Measurements from ENCODE around the gene MAN1B1. TPM values are rescaled to one million over a fixed set of nuclear protein-coding genes. Genes with fewer than 3 reads are reported as not detected.

The MAN1B1 gene
- polyA plus RNA-seq, 1 donor (not counting 4 experiments of a cell fraction or from before 2014, with no cell fraction given) = 34.3 TPM

DNA sequence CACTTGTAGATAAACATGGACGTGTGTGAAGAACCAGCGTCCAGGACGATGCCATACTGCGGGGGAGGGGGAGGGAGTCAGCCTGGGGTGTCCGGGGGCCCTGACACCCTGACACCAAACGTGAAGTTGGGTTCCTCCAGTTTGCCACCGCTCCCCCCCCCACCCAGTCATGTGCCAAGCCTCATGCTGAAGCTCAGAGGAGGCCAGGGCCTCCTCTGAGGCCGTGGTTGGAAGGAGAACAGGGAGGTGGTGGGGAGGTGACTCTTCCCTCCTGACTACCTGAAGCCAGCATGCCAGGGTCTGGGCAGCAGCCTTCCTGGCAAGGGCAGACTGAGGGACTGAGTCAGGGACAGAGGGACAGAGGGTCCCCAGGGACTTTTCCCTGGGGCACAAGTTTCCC lies 34.5 kb upstream of the MAN1B1 start:
- dilution Hi-C loops (cut with MboI; ENCODE audit: extremely low pct_ligation_motif_present, low sequenced_read_pairs) = no loop called here

DNA sequence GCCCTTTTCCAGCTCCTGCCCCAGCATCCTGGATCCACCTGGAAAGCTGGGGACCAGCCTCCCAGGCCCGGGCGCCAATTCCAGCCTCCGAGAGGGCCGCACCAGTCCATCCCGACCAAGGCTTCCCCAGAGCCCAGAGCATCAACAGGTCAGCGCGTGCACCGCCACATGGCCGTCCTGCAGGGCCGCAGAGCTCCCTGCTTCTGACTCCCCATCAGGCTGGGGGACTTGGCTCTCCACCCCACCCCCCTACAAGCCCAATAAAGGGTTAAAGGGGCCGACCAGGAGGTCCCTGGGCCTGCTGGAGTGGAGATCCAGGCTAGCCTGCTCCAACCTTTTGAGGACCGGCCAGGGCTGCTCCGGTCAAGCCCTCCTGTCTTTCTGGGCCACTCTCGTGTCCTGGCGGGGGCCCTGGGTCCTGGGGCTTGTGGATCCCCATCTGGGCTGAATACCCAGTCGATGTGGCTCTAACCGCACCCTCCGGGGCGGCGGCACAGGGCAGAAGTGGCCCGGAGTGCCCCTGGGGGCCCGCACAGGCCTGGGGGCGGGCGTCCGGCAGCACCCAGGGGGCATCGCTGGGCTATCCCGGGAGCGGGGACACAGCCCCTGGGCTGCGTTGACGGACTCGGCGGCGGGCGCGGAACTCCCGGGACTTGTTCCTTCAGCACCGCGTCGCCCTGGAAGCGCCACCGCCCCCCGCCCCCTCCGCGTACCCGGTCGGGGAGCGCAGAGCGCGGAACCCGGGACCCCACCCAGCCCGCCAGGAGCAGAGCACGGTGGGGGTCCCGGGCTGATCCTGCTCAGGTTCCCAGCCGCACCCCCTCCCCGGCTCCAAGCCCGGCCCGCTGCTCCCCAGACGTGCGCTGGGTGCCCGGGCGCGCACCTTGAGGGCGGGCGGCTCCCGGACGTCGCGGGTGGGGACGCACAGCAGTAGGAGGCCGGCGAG lies 33.5 kb upstream of the MAN1B1 start:
- DNase-seq (ENCODE audit: low read depth, low spot score) (no peak), FAIRE-seq (no peak)
- H3K27ac ChIP-seq (ENCODE audit: control insufficient read depth, insufficient read depth, low read length) = no peak overlapping the region
- dilution Hi-C loops (cut with MboI; ENCODE audit: extremely low pct_ligation_motif_present, low sequenced_read_pairs) = no loop called here
- peak overlapping the region; percentile 12 for H2AFZ ChIP-seq (ENCODE audit: control insufficient read depth, low read length)
- no peaks in the 10 kb centered on the region for H3K4me1 ChIP-seq (ENCODE audit: control insufficient read depth, extremely low read depth, insufficient read depth, low read length)
- no peaks in the 10 kb centered on the region for H3K79me2 ChIP-seq (ENCODE audit: control insufficient read depth, insufficient read depth, low read length)
- TF ChIP-seq EZH2 (IDR thresholded peaks at IDR 0.05; ENCODE audit: low read length) = no peak
- no peak for TF ChIP-seq CTCF (optimal IDR thresholded peaks at IDR 0.05 in 1 of 3, IDR thresholded peaks at IDR 0.05 in 1 of 3, conservative IDR thresholded peaks at IDR 0.05 in 1 of 3; ENCODE audit: extremely low read depth in 1 of 3, insufficient read depth in 2 of 3, low read length in 3 of 3)
- no peaks in the 10 kb centered on the region for H3K9me3 ChIP-seq (ENCODE audit: control insufficient read depth, low read depth, low read length)
- peaks cover 11% of the 10 kb centered on the region for H3K27me3 ChIP-seq (ENCODE audit: control insufficient read depth, extremely low read depth, insufficient read depth, low read length)
- peak overlapping the region; percentile 69 for H3K4me2 ChIP-seq (ENCODE audit: control insufficient read depth, extremely low read depth, insufficient read depth, low read depth, low read length)
- peak overlapping the region; percentile 26 to 63 (median 47) for H3K4me3 ChIP-seq (ENCODE audit: control insufficient read depth in 2 of 3, extremely low read depth in 1 of 3, insufficient read depth in 2 of 3, low read depth in 1 of 3, low read length in 3 of 3)
- no peak overlapping the region for H3K9ac ChIP-seq (ENCODE audit: control insufficient read depth, extremely low read depth, insufficient read depth, low read length)
- peaks cover 7% of the 10 kb centered on the region for H4K20me1 ChIP-seq (ENCODE audit: control insufficient read depth, extremely low read depth, insufficient read depth, low read length)
- no peaks in the 10 kb centered on the region for H3K36me3 ChIP-seq (ENCODE audit: control insufficient read depth in 2 of 2, extremely low read depth in 1 of 2, insufficient read depth in 2 of 2, low read length in 2 of 2)
- no peaks in the 10 kb centered on the region for H3K9me1 ChIP-seq (ENCODE audit: control insufficient read depth, extremely low read depth, insufficient read depth, low read length)

More for the DNA sequence above, 34.5 kb upstream of the MAN1B1 start:
- peaks cover 7% of the 10 kb centered on the region for H4K20me1 ChIP-seq (ENCODE audit: control insufficient read depth, extremely low read depth, insufficient read depth, low read length)
- H2AFZ ChIP-seq (ENCODE audit: control insufficient read depth, low read length) = no peak overlapping the region
- no peaks in the 10 kb centered on the region for H3K79me2 ChIP-seq (ENCODE audit: control insufficient read depth, insufficient read depth, low read length)
- H3K4me1 ChIP-seq (ENCODE audit: control insufficient read depth, extremely low read depth, insufficient read depth, low read length) = no peaks in the 10 kb centered on the region
- no peak overlapping the region for H3K9ac ChIP-seq (ENCODE audit: control insufficient read depth, extremely low read depth, insufficient read depth, low read length)
- H3K9me1 ChIP-seq (ENCODE audit: control insufficient read depth, extremely low read depth, insufficient read depth, low read length) = no peaks in the 10 kb centered on the region
- DNase-seq (ENCODE audit: low read depth, low spot score) (no peak), FAIRE-seq (no peak)
- no peak overlapping the region for H3K4me2 ChIP-seq (ENCODE audit: control insufficient read depth, extremely low read depth, insufficient read depth, low read depth, low read length)
- H3K27ac ChIP-seq (ENCODE audit: control insufficient read depth, insufficient read depth, low read length) = no peak overlapping the region
- no peak overlapping the region for H3K4me3 ChIP-seq (ENCODE audit: control insufficient read depth in 2 of 3, extremely low read depth in 1 of 3, insufficient read depth in 2 of 3, low read depth in 1 of 3, low read length in 3 of 3)
- TF ChIP-seq CTCF (optimal IDR thresholded peaks at IDR 0.05 in 1 of 3, IDR thresholded peaks at IDR 0.05 in 1 of 3, conservative IDR thresholded peaks at IDR 0.05 in 1 of 3; ENCODE audit: extremely low read depth in 1 of 3, insufficient read depth in 2 of 3, low read length in 3 of 3) (no peak), EZH2 (IDR thresholded peaks at IDR 0.05; ENCODE audit: low read length) (no peak)
- peaks cover 11% of the 10 kb centered on the region for H3K27me3 ChIP-seq (ENCODE audit: control insufficient read depth, extremely low read depth, insufficient read depth, low read length)
- H3K9me3 ChIP-seq (ENCODE audit: control insufficient read depth, low read depth, low read length) = no peaks in the 10 kb centered on the region
- no peaks in the 10 kb centered on the region for H3K36me3 ChIP-seq (ENCODE audit: control insufficient read depth in 2 of 2, extremely low read depth in 1 of 2, insufficient read depth in 2 of 2, low read length in 2 of 2)

Data from keratinocyte (primary cell).